ENCODE data around the gene NPIPA1.
"Not testable (repeated sequence)": the region's sequence is repeated elsewhere in the genome, so short reads cannot be mapped to it uniquely, and the experiment has no call there.

GRCh38 chr16:14982521-14982920, 45.3 kb downstream of the NPIPA1 start:
- TF ChIP-seq CTCF, POLR2A, EP300 (IDR thresholded peaks at IDR 0.05): not testable (repeated sequence)

All from ovary (tissue), 3 donors.